Measurements from ENCODE around the gene IMMP2L. TPM values are rescaled to one million over a fixed set of nuclear protein-coding genes. Genes with fewer than 3 reads are reported as not detected.

The IMMP2L gene
- total and polyA plus RNA-seq, 4 donors = 9.2 to 34.7 (median 11.1) TPM

GRCh38 chr7:110947408-110947807 lies 614.9 kb downstream of the IMMP2L start:
- ATAC-seq (ENCODE audit: insufficient read depth, low FRiP score) (no peak), DNase-seq (no peak)
- Histone ChIP-seq H3K27ac (ENCODE audit: low read depth in 1 of 2, low read length in 1 of 2) (no peak overlapping the region), H3K4me3 (no peak overlapping the region), H3K9ac (ENCODE audit: insufficient read depth in 1 of 2, low read length in 2 of 2) (no peak overlapping the region), H3K27me3 (ENCODE audit: control insufficient read depth in 3 of 3, insufficient read depth in 3 of 3, low read length in 2 of 3) (no peaks in the 10 kb centered on the region), H3K4me1 (ENCODE audit: control insufficient read depth in 5 of 5, insufficient read depth in 5 of 5, low read length in 5 of 5) (peaks cover 0 to 9% (median 0%) of the 10 kb centered on the region in 5 donors), H3K36me3 (ENCODE audit: control insufficient read depth in 4 of 4, insufficient read depth in 4 of 4, low read length in 4 of 4) (no peaks in the 10 kb centered on the region), H3K9me3 (ENCODE audit: control insufficient read depth in 4 of 4, insufficient read depth in 3 of 4, low read length in 3 of 4) (no peaks in the 10 kb centered on the region)
- WGBS, 2 donors = 89 to 90% methylated on average over 3 of the region's 3 CpGs
- no peak for TF ChIP-seq CTCF (IDR thresholded peaks at IDR 0.05; ENCODE audit: control extremely low read depth, extremely low read depth)

- 77 to 80% methylated on average over 9 of the region's 9 CpGs for WGBS, 2 donors
- H3K27ac ChIP-seq (ENCODE audit: low read depth in 1 of 2, low read length in 1 of 2) = no peak overlapping the region
- ATAC-seq (ENCODE audit: insufficient read depth, low FRiP score) (no peak), DNase-seq (no peak)
- peaks cover 0 to 10% (median 9%) of the 10 kb centered on the region in 5 donors for H3K4me1 ChIP-seq (ENCODE audit: control insufficient read depth in 5 of 5, insufficient read depth in 5 of 5, low read length in 5 of 5)
- H3K36me3 ChIP-seq (ENCODE audit: control insufficient read depth in 4 of 4, insufficient read depth in 4 of 4, low read length in 4 of 4) = no peaks in the 10 kb centered on the region
- TF ChIP-seq CTCF (IDR thresholded peaks at IDR 0.05; ENCODE audit: control extremely low read depth, extremely low read depth) = no peak
- H3K9me3 ChIP-seq (ENCODE audit: control insufficient read depth in 4 of 4, insufficient read depth in 3 of 4, low read length in 3 of 4) = no peaks in the 10 kb centered on the region
- H3K27me3 ChIP-seq (ENCODE audit: control insufficient read depth in 3 of 3, insufficient read depth in 3 of 3, low read length in 2 of 3) = no peaks in the 10 kb centered on the region
- no peak overlapping the region for H3K4me3 ChIP-seq
- no peak overlapping the region for H3K9ac ChIP-seq (ENCODE audit: insufficient read depth in 1 of 2, low read length in 2 of 2)
These were observed 617.2 kb downstream of the IMMP2L start for GRCh38 chr7:110944966-110945644.

GRCh38 chr7:110944448-110944847 lies 617.8 kb downstream of the IMMP2L start:
- H3K27me3 ChIP-seq (ENCODE audit: control insufficient read depth in 3 of 3, insufficient read depth in 3 of 3, low read length in 2 of 3) = no peaks in the 10 kb centered on the region
- H3K9me3 ChIP-seq (ENCODE audit: control insufficient read depth in 4 of 4, insufficient read depth in 3 of 4, low read length in 3 of 4) = no peaks in the 10 kb centered on the region
- no peak for TF ChIP-seq CTCF (IDR thresholded peaks at IDR 0.05; ENCODE audit: control extremely low read depth, extremely low read depth)
- H3K4me3 ChIP-seq = no peak overlapping the region
- no peaks in the 10 kb centered on the region for H3K36me3 ChIP-seq (ENCODE audit: control insufficient read depth in 4 of 4, insufficient read depth in 4 of 4, low read length in 4 of 4)
- H3K9ac ChIP-seq (ENCODE audit: insufficient read depth in 1 of 2, low read length in 2 of 2) = no peak overlapping the region
- H3K4me1 ChIP-seq (ENCODE audit: control insufficient read depth in 5 of 5, insufficient read depth in 5 of 5, low read length in 5 of 5) = peaks cover 0 to 10% (median 9%) of the 10 kb centered on the region in 5 donors
- DNase-seq (no peak), ATAC-seq (ENCODE audit: insufficient read depth, low FRiP score) (no peak)
- 98% methylated on average over 7 of the region's 7 CpGs for WGBS, 2 donors
- no peak overlapping the region for H3K27ac ChIP-seq (ENCODE audit: low read depth in 1 of 2, low read length in 1 of 2)

Measured in lung (tissue), 12 donors.